NB4 (cell line): ENCODE results near the gene CHRNA3.

Experiments used
- MAX ChIP-seq: IDR thresholded peaks from 2 replicates; pipeline ENCODE4 v1.6.1; 2011; ENCODE audit warnings: low read depth, low read length
- POLR2A ChIP-seq: IDR thresholded peaks from 2 replicates; pipeline ENCODE4 v1.6.1; 2011; ENCODE audit warnings: mild to moderate bottlenecking; ENCODE audit not compliant: insufficient read length; ENCODE audit errors: extremely low read depth
- TF ChIP-seq, protein P1 (sequence below): IDR thresholded peaks from one replicate; pipeline ENCODE4 v1.5.1; 2012; ENCODE audit warnings: low read depth, low read length

- TF ChIP-seq, protein P1, sequence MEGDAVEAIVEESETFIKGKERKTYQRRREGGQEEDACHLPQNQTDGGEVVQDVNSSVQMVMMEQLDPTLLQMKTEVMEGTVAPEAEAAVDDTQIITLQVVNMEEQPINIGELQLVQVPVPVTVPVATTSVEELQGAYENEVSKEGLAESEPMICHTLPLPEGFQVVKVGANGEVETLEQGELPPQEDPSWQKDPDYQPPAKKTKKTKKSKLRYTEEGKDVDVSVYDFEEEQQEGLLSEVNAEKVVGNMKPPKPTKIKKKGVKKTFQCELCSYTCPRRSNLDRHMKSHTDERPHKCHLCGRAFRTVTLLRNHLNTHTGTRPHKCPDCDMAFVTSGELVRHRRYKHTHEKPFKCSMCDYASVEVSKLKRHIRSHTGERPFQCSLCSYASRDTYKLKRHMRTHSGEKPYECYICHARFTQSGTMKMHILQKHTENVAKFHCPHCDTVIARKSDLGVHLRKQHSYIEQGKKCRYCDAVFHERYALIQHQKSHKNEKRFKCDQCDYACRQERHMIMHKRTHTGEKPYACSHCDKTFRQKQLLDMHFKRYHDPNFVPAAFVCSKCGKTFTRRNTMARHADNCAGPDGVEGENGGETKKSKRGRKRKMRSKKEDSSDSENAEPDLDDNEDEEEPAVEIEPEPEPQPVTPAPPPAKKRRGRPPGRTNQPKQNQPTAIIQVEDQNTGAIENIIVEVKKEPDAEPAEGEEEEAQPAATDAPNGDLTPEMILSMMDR: no peak
- TF ChIP-seq POLR2A (no peak), MAX (no peak)
These were observed 31.3 kb upstream of the CHRNA3 start for GRCh38 chr15:78651930-78652615.
